ENCODE measurements around the gene GP1BA. TPM values are rescaled to one million over a fixed set of nuclear protein-coding genes. Genes with fewer than 3 reads are reported as not detected.

GP1BA gene
- total and polyA plus RNA-seq, 4 donors = 0.03 to 2.3 (median 0.18) TPM; not detected in 1

GRCh38 chr17:4944163-4944553 lies 12.1 kb downstream of the GP1BA start:
- Histone ChIP-seq H3K4me1 (ENCODE audit: control insufficient read depth in 4 of 4, insufficient read depth in 4 of 4, low read length in 3 of 4) (peaks cover 5 to 57% (median 44%) of the 10 kb centered on the region in 4 donors), H3K27ac (ENCODE audit: low read depth in 1 of 2, low read length in 2 of 2) (peak overlapping the region; percentile 65 to 73), H3K9me3 (ENCODE audit: control insufficient read depth in 4 of 4, low read length in 3 of 4) (no peaks in the 10 kb centered on the region), H3K36me3 (ENCODE audit: control insufficient read depth in 4 of 4, insufficient read depth in 3 of 4, low read depth in 1 of 4, low read length in 3 of 4) (peaks cover 6 to 26% (median 12%) of the 10 kb centered on the region in 4 donors), H3K9ac (ENCODE audit: low read depth in 1 of 2, low read length in 2 of 2) (no peak overlapping the region), H3K27me3 (ENCODE audit: control insufficient read depth in 4 of 4, insufficient read depth in 4 of 4, low read length in 3 of 4) (no peaks in the 10 kb centered on the region), H3K4me3 (ENCODE audit: low read depth in 1 of 3, low read length in 3 of 3) (no peak overlapping the region)
- WGBS = 56% methylated on average over 3 of the region's 3 CpGs
- TF ChIP-seq GABPA (IDR thresholded peaks at IDR 0.05 in 1 of 2, conservative IDR thresholded peaks at IDR 0.05 in 1 of 2) (no peak), RXRA (IDR thresholded peaks at IDR 0.05) (no peak)
- TF ChIP-seq, protein P1, sequence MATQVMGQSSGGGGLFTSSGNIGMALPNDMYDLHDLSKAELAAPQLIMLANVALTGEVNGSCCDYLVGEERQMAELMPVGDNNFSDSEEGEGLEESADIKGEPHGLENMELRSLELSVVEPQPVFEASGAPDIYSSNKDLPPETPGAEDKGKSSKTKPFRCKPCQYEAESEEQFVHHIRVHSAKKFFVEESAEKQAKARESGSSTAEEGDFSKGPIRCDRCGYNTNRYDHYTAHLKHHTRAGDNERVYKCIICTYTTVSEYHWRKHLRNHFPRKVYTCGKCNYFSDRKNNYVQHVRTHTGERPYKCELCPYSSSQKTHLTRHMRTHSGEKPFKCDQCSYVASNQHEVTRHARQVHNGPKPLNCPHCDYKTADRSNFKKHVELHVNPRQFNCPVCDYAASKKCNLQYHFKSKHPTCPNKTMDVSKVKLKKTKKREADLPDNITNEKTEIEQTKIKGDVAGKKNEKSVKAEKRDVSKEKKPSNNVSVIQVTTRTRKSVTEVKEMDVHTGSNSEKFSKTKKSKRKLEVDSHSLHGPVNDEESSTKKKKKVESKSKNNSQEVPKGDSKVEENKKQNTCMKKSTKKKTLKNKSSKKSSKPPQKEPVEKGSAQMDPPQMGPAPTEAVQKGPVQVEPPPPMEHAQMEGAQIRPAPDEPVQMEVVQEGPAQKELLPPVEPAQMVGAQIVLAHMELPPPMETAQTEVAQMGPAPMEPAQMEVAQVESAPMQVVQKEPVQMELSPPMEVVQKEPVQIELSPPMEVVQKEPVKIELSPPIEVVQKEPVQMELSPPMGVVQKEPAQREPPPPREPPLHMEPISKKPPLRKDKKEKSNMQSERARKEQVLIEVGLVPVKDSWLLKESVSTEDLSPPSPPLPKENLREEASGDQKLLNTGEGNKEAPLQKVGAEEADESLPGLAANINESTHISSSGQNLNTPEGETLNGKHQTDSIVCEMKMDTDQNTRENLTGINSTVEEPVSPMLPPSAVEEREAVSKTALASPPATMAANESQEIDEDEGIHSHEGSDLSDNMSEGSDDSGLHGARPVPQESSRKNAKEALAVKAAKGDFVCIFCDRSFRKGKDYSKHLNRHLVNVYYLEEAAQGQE (IDR thresholded peaks at IDR 0.05) = no peak
- TF ChIP-seq, protein P2, sequence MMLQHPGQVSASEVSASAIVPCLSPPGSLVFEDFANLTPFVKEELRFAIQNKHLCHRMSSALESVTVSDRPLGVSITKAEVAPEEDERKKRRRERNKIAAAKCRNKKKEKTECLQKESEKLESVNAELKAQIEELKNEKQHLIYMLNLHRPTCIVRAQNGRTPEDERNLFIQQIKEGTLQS (IDR thresholded peaks at IDR 0.05) = no peak
- DNase-seq (ENCODE audit: low spot score) = no peak

GRCh38 chr17:4944554-4945175 lies 12.6 kb downstream of the GP1BA start:
- Histone ChIP-seq H3K27ac (ENCODE audit: low read depth in 1 of 2, low read length in 2 of 2) (peak overlapping the region; percentile 65 to 73), H3K36me3 (ENCODE audit: control insufficient read depth in 4 of 4, insufficient read depth in 3 of 4, low read depth in 1 of 4, low read length in 3 of 4) (peaks cover 6 to 26% (median 12%) of the 10 kb centered on the region in 4 donors), H3K27me3 (ENCODE audit: control insufficient read depth in 4 of 4, insufficient read depth in 4 of 4, low read length in 3 of 4) (no peaks in the 10 kb centered on the region), H3K9ac (ENCODE audit: low read depth in 1 of 2, low read length in 2 of 2) (peak overlapping the region in 1 of 2 donors; percentile 1), H3K4me3 (ENCODE audit: low read depth in 1 of 3, low read length in 3 of 3) (no peak overlapping the region), H3K4me1 (ENCODE audit: control insufficient read depth in 4 of 4, insufficient read depth in 4 of 4, low read length in 3 of 4) (peaks cover 5 to 54% (median 42%) of the 10 kb centered on the region in 4 donors), H3K9me3 (ENCODE audit: control insufficient read depth in 4 of 4, low read length in 3 of 4) (no peaks in the 10 kb centered on the region)
- no peak for DNase-seq (ENCODE audit: low spot score)
- 63% methylated on average over 8 of the region's 8 CpGs for WGBS
- no peak for TF ChIP-seq RAD21 (IDR thresholded peaks at IDR 0.05)

DNA sequence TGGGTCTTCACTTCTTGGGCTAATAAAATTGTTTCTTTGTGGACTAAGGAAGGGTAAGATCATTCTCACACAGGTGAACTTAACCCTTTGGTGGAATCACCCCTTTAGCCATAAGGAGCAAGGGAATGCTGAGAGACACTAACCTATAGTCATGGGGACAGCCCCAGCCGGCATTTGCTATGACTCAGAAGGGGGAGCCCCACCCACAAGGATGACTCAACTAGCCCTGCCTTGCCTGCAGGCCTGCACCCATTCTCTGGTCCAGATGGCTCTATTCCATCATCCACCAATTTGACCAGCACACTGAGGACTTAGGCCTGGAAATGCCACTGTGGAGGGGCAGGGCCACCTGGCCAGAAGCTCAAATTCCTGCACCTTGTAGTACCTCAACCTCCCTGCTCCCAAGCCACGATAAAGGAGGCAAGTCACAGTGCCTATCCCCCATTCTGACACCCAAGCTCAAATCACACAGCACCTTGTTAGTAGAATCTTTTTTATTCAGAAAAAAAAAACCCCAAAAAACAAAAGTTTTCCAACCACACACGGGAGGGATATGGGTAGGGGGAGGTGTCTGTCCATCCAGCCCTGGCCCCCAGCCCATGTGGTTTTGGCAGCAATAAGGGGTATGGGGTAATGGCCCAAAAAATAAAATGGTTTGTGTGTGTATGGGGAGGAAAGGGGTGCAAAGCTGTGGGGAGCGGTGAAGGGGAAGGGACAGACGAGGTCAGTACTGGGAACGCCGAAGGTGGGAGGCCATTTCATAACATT lies 13.3 kb downstream of the GP1BA start:
- Histone ChIP-seq H3K36me3 (ENCODE audit: control insufficient read depth in 4 of 4, insufficient read depth in 3 of 4, low read depth in 1 of 4, low read length in 3 of 4) (peaks cover 6 to 26% (median 12%) of the 10 kb centered on the region in 4 donors), H3K4me1 (ENCODE audit: control insufficient read depth in 4 of 4, insufficient read depth in 4 of 4, low read length in 3 of 4) (peaks cover 5 to 57% (median 43%) of the 10 kb centered on the region in 4 donors), H3K9ac (ENCODE audit: low read depth in 1 of 2, low read length in 2 of 2) (no peak overlapping the region), H3K9me3 (ENCODE audit: control insufficient read depth in 4 of 4, low read length in 3 of 4) (no peaks in the 10 kb centered on the region), H3K4me3 (ENCODE audit: low read depth in 1 of 3, low read length in 3 of 3) (peak overlapping the region in 1 of 3 donors; percentile 91), H3K27me3 (ENCODE audit: control insufficient read depth in 4 of 4, insufficient read depth in 4 of 4, low read length in 3 of 4) (no peaks in the 10 kb centered on the region), H3K27ac (ENCODE audit: low read depth in 1 of 2, low read length in 2 of 2) (peak overlapping the region; percentile 65 to 73)
- DNase-seq (ENCODE audit: low spot score) = peak; percentile 61
- 36% methylated on average over 7 of the region's 7 CpGs for WGBS
- TF ChIP-seq FOXA2 (IDR thresholded peaks at IDR 0.05) (no peak), JUND (IDR thresholded peaks at IDR 0.05) (peak; percentile 86 to 99), TAF1 (conservative IDR thresholded peaks at IDR 0.05) (no peak), FOXA1 (IDR thresholded peaks at IDR 0.05) (no peak), HNF4G (IDR thresholded peaks at IDR 0.05) (no peak), YY1 (IDR thresholded peaks at IDR 0.05) (peak; percentile 38), RXRA (IDR thresholded peaks at IDR 0.05) (peak in 1 of 2 donors; percentile 68), HNF4A (conservative IDR thresholded peaks at IDR 0.05) (peak; percentile 15 to 91), NR2F2 (IDR thresholded peaks at IDR 0.05) (no peak), SP1 (IDR thresholded peaks at IDR 0.05) (no peak), CTCF (IDR thresholded peaks at IDR 0.05; ENCODE audit: low read depth, low read length, missing input control) (peak; percentile 3), RAD21 (IDR thresholded peaks at IDR 0.05) (peak in 1 of 2 donors; percentile 19), GABPA (IDR thresholded peaks at IDR 0.05 in 1 of 2, conservative IDR thresholded peaks at IDR 0.05 in 1 of 2) (peak in 1 of 2 donors; percentile 31)
- TF ChIP-seq, protein P2 (IDR thresholded peaks at IDR 0.05) = peak; percentile 54
- TF ChIP-seq, protein P3, sequence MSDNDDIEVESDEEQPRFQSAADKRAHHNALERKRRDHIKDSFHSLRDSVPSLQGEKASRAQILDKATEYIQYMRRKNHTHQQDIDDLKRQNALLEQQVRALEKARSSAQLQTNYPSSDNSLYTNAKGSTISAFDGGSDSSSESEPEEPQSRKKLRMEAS (IDR thresholded peaks at IDR 0.05) = peak; percentile 54
- TF ChIP-seq, protein P4, sequence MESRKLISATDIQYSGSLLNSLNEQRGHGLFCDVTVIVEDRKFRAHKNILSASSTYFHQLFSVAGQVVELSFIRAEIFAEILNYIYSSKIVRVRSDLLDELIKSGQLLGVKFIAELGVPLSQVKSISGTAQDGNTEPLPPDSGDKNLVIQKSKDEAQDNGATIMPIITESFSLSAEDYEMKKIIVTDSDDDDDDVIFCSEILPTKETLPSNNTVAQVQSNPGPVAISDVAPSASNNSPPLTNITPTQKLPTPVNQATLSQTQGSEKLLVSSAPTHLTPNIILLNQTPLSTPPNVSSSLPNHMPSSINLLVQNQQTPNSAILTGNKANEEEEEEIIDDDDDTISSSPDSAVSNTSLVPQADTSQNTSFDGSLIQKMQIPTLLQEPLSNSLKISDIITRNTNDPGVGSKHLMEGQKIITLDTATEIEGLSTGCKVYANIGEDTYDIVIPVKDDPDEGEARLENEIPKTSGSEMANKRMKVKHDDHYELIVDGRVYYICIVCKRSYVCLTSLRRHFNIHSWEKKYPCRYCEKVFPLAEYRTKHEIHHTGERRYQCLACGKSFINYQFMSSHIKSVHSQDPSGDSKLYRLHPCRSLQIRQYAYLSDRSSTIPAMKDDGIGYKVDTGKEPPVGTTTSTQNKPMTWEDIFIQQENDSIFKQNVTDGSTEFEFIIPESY (IDR thresholded peaks at IDR 0.05) = peak; percentile 83
